SIG-M5 treated with dmso at 0.1 percent for 504 hours (cell line): Measurements from ENCODE around the gene GGPS1.
"Not testable (repeated sequence)": the region's sequence is repeated elsewhere in the genome, so short reads cannot be mapped to it uniquely, and the experiment has no call there.

Experiments used
- DNase-seq: peaks from one replicate; lab custom pipeline; 2025; ENCODE audit not compliant: unreplicated experiment; lab: John Stamatoyannopoulos, UW

Gene GGPS1

GRCh38 chr1:235336903-235337302 is 8.5 kb downstream of the GGPS1 start:
- DNase-seq, result no peak

DNA sequence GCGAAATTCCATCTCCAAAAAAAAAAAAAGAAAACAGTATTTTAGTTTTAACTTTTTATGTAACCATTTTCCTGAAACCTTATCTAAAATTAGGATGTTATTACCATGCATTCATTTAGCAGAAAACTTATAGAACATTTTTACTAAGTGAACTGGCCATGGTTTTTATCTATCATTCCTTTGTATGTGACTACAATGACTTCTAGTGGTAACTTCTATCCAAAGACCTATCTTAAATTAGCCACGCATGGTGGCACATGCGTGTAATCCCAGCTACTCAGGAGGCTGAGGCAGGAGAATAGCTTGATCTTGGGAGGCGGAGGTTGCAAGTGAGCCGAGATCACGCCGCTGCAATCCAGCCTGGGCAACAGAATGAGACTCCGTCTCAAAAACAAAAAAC is 11.4 kb downstream of the GGPS1 start:
- no peak for DNase-seq

DNA sequence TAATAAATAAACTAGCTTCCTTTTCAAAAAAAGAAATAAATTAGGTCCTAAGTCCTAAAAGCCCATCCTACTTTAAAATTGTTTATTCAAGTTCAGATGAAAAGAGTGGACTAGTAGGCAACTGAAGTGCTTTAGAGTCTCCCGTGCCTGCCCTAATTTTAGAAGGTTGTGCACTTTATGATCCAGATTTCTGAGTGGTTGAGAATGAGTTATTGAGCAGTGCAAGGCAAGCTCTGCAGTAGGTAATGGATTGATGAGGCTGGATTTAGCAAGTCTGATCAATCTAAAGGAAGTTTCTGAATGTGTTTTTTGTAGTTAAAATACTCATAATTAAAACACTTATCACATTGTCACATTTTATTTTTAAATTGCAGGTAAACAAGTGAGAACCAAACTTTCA is 13.0 kb downstream of the GGPS1 start:
- no peak for DNase-seq

GRCh38 chr1:235342039-235342438 is 13.7 kb downstream of the GGPS1 start:
- DNase-seq, result no peak

DNA sequence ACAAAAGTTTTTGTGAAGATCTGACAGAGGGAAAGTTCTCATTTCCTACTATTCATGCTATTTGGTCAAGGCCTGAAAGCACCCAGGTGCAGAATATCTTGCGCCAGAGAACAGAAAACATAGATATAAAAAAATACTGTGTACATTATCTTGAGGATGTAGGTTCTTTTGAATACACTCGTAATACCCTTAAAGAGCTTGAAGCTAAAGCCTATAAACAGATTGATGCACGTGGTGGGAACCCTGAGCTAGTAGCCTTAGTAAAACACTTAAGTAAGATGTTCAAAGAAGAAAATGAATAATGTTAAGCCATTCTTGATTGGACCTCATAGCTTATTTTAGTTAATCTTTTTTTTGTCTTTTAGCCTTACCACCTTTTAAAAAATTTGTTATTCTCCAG is 14.1 kb downstream of the GGPS1 start:
- no peak for DNase-seq

DNA sequence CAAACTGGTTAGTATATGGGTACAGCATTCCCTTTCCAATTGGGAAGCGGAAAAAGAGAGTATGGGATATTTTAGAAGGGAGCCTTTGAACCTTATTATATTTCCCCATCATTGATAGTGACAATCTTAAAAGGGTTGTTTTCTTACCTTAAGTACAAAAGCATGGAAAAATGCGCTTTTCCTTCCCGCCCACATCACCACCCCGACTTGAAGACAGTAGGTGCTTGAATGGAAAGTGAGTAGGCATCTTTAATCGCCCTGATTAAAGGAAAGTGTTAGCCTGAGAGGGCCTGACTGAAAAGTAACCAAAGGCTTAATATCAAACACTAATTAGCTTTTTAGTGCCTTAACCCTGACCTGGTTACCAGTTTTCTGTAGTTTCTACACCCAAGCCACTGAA is 15.4 kb downstream of the GGPS1 start:
- DNase-seq, result no peak

DNA sequence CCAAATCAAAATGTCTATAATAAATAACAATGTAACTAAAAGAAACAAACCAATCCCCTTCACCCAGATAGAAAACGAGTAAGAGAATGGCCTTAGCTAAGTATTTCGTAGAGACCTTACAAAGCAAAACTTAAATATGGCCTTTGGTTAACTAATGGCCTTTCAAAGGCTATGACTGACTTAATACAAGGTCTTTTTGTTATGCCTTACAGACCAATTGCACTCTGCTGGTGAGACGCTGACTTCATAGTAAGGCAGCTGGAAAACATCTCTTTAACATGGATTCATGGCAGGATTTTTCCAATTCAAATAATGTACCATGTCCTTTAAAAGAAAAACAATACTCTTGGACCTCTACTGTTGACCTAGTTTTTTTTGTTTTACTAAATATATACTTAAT is 23.1 kb downstream of the GGPS1 start:
- DNase-seq, result no peak

DNA sequence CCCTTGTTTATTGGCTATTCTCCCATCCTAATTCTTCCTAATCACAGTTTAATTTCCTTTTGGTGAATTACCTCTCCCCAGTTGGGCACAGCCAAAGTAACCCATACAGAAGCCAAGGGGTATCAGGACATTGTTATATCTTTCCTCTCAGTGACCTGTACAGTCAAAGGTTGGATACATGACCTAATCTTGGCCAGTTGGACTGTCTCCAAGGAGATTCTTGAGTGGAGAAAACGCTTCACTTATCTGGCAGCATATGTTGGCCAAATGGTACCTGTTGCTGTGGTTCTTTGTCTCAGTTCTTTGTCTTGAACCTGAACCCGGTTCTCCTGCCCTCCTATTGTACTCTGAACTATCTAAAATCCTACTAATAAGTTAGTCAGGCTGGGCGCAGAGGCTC is 23.5 kb downstream of the GGPS1 start:
- DNase-seq, result no peak

DNA sequence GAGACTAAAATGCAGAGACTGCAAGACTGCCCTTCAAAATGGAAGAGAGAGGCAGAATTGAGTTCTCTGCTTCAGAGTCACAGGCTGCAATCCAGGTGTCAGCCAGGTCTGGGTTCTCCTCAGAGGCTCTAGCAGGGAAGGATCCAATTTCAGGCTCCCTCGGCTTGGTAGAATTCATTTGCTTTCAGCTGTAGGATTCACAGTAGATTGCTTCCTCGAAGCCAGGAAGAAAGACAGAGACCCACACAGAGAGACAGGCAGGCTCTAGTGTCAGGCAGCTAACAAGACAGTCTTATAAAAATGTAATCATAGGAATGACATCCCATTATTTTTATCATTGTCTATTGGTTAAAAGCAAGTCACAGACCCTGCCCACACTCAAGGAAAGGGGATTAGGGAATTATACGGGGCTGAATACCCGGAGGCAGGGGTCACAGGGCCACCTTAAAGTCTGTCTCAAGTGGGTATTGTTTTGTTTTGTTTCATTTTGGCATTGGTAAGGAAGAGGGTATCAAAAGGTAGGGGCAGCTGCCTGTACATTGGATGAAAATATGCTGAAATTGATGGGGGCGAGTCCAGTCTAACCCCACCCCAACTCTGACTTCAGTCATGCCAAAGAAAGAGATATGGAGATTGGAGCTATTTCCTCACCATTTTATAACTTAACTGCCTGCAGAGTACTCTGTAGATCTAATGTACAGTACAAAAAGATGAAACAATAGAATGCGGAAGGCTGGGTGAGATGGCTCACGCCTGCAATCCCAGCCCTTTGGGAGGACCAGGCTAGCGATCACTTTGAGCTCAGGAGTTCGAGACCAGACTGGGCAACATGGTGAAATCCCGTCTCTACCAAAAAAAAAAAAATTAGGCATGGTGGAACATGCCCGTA is 29.4 kb downstream of the GGPS1 start:
- no peak for DNase-seq

GRCh38 chr1:235358899-235359298 is 30.5 kb downstream of the GGPS1 start:
- no peak for DNase-seq

DNA sequence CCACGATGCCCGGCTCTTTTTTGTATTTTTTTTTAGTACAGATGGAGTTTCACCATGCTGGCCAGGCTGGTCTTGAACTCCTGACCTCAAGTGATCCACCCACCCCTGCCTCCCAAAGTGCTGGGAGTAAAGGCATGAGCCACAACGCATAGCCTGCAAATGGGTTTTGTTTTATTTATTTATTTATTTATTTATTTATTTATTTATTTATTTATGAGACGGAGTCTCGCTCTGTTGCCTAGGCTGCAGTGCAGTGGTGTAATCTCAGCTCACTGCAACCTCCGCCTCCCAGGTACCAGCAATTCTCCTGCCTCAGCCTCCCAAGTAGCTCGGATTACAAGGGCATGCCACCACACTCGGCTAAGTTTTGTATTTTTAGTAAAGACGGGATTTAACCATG is 35.8 kb downstream of the GGPS1 start:
- DNase-seq, result not testable (repeated sequence)

DNA sequence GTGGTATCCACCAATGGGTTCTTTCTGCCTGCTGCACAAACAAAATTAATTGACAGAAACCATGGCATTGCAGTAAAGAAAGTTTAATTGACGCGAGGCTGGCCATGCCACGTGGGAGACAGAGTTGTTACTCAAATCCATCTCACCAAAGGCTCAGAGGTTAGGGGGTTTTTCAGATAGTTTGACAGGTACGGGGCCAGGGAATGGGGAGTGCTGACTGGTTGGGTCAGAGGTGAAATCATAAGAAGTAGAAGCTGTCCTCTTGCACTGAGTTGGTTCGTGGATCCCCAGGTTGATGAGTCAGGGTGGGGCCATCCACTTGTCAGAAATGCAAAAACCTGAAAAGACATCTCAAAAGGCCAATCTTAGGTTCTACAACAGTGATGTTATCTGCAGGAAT is 37.9 kb downstream of the GGPS1 start:
- DNase-seq, result no peak

- peak; percentile 99 for DNase-seq
These were observed 38.9 kb downstream of the GGPS1 start, which contains the start of gene TBCE for GRCh38 chr1:235367000-235367908. Gene TBCE, plus strand, starts transcription at chr1:235367427. Its CDS starts 12,623 bp downstream, at chr1:235380050.

GRCh38 chr1:235368428-235368827 is 40.1 kb downstream of the GGPS1 start:
- DNase-seq, result no peak

GRCh38 chr1:235369802-235370201 is 41.4 kb downstream of the GGPS1 start:
- no peak for DNase-seq

DNA sequence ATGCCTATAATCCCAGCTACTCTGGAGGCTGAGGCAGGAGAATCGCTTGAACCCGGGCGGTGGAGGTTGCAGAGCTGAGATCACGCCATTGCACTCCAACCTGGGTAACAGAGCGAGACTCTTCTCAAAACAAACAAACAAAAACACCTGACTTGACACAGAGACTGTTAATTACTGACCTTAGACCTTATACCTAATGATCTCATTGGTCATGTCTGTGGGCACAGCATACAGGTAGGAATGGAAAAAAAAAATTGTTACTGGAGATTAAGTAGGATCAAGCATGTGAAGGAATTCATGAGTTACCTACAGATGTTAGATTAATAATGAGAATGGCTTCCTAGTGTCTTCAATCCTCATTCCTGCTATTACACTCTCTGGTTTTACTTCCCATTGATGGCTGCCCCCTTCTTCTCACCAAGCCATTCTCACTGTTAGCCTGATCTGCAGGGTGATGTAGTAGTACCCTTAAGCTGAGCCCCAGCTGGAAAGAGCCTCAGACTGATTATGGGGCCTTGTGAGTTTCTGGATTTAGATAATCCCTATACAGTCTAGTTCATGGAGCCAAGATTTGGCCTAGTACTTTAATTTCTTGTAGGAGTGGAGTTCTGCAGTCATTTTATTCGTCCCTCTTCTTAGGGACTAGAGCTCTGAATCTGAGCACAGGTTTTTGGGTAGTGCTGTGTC is 47.7 kb downstream of the GGPS1 start:
- no peak for DNase-seq

- DNase-seq, result not testable (repeated sequence)
These were observed 49.9 kb downstream of the GGPS1 start for GRCh38 chr1:235378134-235378735.

GRCh38 chr1:235381955-235382739 is 53.8 kb downstream of the GGPS1 start:
- DNase-seq, result not testable (repeated sequence)

GRCh38 chr1:235385633-235386032 is 57.3 kb downstream of the GGPS1 start:
- not testable (repeated sequence) for DNase-seq

- no peak for DNase-seq
These were observed 63.5 kb downstream of the GGPS1 start for GRCh38 chr1:235391874-235392273.
